HG03135 (cell line): ENCODE results near the gene HLA-DRB1.
"Not testable (repeated sequence)": the region's sequence is repeated elsewhere in the genome, so short reads cannot be mapped to it uniquely, and the experiment has no call there.

Experiments used
- ATAC-seq: cut with Tn5 transposase; IDR thresholded peaks from one replicate; pipeline ENCODE4 v1.9.1; 2021; ENCODE audit warnings: mild to moderate bottlenecking, moderate library complexity; ENCODE audit not compliant: unreplicated experiment

The HLA-DRB1 gene

GRCh38 chr6:32589596-32590449 is at the start of gene HLA-DRB1:
TSS of gene HLA-DRB1 (minus strand) at chr6:32589848. CDS start at chr6:32589742, 106 bp downstream.
- peak; percentile 92 for ATAC-seq

GRCh38 chr6:32638532-32639219 is 49.0 kb upstream of the HLA-DRB1 start:
- no peak for ATAC-seq

- ATAC-seq, result no peak
Measured at GRCh38 chr6:32637883-32638282, 48.2 kb upstream of the HLA-DRB1 start.

GRCh38 chr6:32637219-32637880 is 47.7 kb upstream of the HLA-DRB1 start, which contains the start of gene HLA-DQA1:
TSS of gene HLA-DQA1 (plus strand) at chr6:32637406. CDS start at chr6:32637459, 53 bp downstream.
- peak; percentile 68 for ATAC-seq

GRCh38 chr6:32635526-32636123 is 46.0 kb upstream of the HLA-DRB1 start:
- ATAC-seq, result no peak

GRCh38 chr6:32629793-32630192 is 40.1 kb upstream of the HLA-DRB1 start:
- ATAC-seq, result not testable (repeated sequence)

GRCh38 chr6:32627831-32628230 is 38.2 kb upstream of the HLA-DRB1 start:
- no peak for ATAC-seq

- ATAC-seq, result no peak
Measured at GRCh38 chr6:32627249-32627648, 37.6 kb upstream of the HLA-DRB1 start.

- ATAC-seq, result no peak
Measured at GRCh38 chr6:32625137-32625536, 35.5 kb upstream of the HLA-DRB1 start.

GRCh38 chr6:32624565-32624964 is 34.9 kb upstream of the HLA-DRB1 start:
- ATAC-seq, result no peak

GRCh38 chr6:32623693-32624092 is 34.0 kb upstream of the HLA-DRB1 start:
- ATAC-seq, result no peak

- peak; percentile 73 for ATAC-seq
Measured at GRCh38 chr6:32622545-32623401, 33.1 kb upstream of the HLA-DRB1 start.

- no peak for ATAC-seq
Measured at GRCh38 chr6:32621372-32621771, 31.7 kb upstream of the HLA-DRB1 start.

GRCh38 chr6:32617751-32618150 is 28.1 kb upstream of the HLA-DRB1 start:
- ATAC-seq, result no peak

- no peak for ATAC-seq
Measured at GRCh38 chr6:32615885-32616532, 26.4 kb upstream of the HLA-DRB1 start.

GRCh38 chr6:32614366-32615081 is 24.9 kb upstream of the HLA-DRB1 start:
- ATAC-seq, result no peak

- no peak for ATAC-seq
Measured at GRCh38 chr6:32613475-32613874, 23.8 kb upstream of the HLA-DRB1 start.

- ATAC-seq, result no peak
Measured at GRCh38 chr6:32610682-32611296, 21.1 kb upstream of the HLA-DRB1 start.
